A549 (cell line): ENCODE data around the gene NTMT2.

Source experiments
- CBX8 ChIP-seq: fragments of 200-600 bp; sonication (generic); IDR thresholded peaks from 2 replicates; pipeline ENCODE4 v1.6.1; 2016
- CEBPB ChIP-seq, 2 experiments: fragments of >200 bp in 1 of 2; sonication (Bioruptor Twin) in 1 of 2; formaldehyde crosslinking in 1 of 2; IDR thresholded peaks; 2 replicates each; pipeline ENCODE4 v1.6.1; 2012 to 2016
- CTCF ChIP-seq: fragments of >200 bp; sonication (Bioruptor Twin); formaldehyde crosslinking; IDR thresholded peaks from 3 replicates; pipeline ENCODE4 v1.5.1; 2016
- ELK1 ChIP-seq: fragments of 150-350 bp; IDR thresholded peaks from 2 replicates; pipeline ENCODE4 v1.6.1; 2014; ENCODE audit warnings: low read depth, mild to moderate bottlenecking, low read length
- HOXA7 ChIP-seq: fragments of 250-450 bp; sonication (Bioruptor Pico); IDR thresholded peaks from 2 replicates; pipeline ENCODE4 v1.5.0; 2020; ENCODE audit warnings: mild to moderate bottlenecking, moderate library complexity
- NR3C1 ChIP-seq: fragments of >200 bp; sonication (Bioruptor Twin); formaldehyde crosslinking; IDR thresholded peaks from 3 replicates; pipeline ENCODE4 v1.6.1; 2017
- PBX3 ChIP-seq: IDR thresholded peaks from 2 replicates; pipeline ENCODE4 v1.6.1; 2012
- POLR2A ChIP-seq: IDR thresholded peaks from 2 replicates; pipeline ENCODE4 v1.6.1; 2012; ENCODE audit warnings: mild to moderate bottlenecking, low read length
- REST ChIP-seq: fragments of 200-600 bp; sonication (generic); IDR thresholded peaks from 2 replicates; pipeline ENCODE4 v1.6.1; 2016; ENCODE audit warnings: antibody characterized with exemption, mild to moderate bottlenecking, moderate library complexity
- ZSCAN20 ChIP-seq: fragments of 250-450 bp; sonication (Bioruptor Pico); IDR thresholded peaks from 2 replicates; pipeline ENCODE4 v1.8.0; 2022; ENCODE audit warnings: mild to moderate bottlenecking, moderate library complexity

GRCh38 chr1:170126696-170127095 lies 19.1 kb upstream of the NTMT2 start:
- no peak for TF ChIP-seq POLR2A
- no peak for TF ChIP-seq CTCF
- TF ChIP-seq CEBPB (IDR thresholded peaks at IDR 0.05) = no peak
- no peak for TF ChIP-seq HOXA7 (CRISPR knock-in tag)
- TF ChIP-seq REST = no peak
- no peak for TF ChIP-seq ZSCAN20
- no peak for TF ChIP-seq NR3C1
- TF ChIP-seq PBX3 = no peak
- TF ChIP-seq CBX8 = no peak
- no peak for TF ChIP-seq ELK1
